GM12891 (cell line): Measurements from ENCODE around the gene TRPM5.

Source experiments
- POLR2A ChIP-seq: IDR thresholded peaks from 2 replicates; pipeline ENCODE4 v1.6.1; 2011; ENCODE audit warnings: low read depth, low read length, control low read depth
- POLR2AphosphoS5 ChIP-seq: IDR thresholded peaks from 2 replicates; pipeline ENCODE4 v1.6.1; 2011; ENCODE audit warnings: low read depth, low read length, control low read depth
- POU2F2 ChIP-seq: IDR thresholded peaks from 2 replicates; pipeline ENCODE4 v1.6.1; 2011; ENCODE audit warnings: low read depth, mild to moderate bottlenecking, control low read depth, low read length, moderate library complexity
- TAF1 ChIP-seq: IDR thresholded peaks from 2 replicates; pipeline ENCODE4 v1.6.1; 2011; ENCODE audit warnings: low read depth, low read length, control low read depth

GRCh38 chr11:2436521-2437031 is 7.7 kb downstream of the TRPM5 start:
- no peak for TF ChIP-seq POLR2A
- no peak for TF ChIP-seq POLR2AphosphoS5
- no peak for TF ChIP-seq TAF1
- TF ChIP-seq POU2F2: no peak
